GM12872 (cell line): ENCODE measurements around the gene PIP5K1C.

Experiments
- TF ChIP-seq, protein P1 (sequence below): IDR thresholded peaks from 3 replicates; pipeline ENCODE4 v1.5.1; 2011; ENCODE audit warnings: low read depth, mild to moderate bottlenecking, low read length, moderate library complexity; ENCODE audit not compliant: insufficient read depth

PIP5K1C gene

DNA sequence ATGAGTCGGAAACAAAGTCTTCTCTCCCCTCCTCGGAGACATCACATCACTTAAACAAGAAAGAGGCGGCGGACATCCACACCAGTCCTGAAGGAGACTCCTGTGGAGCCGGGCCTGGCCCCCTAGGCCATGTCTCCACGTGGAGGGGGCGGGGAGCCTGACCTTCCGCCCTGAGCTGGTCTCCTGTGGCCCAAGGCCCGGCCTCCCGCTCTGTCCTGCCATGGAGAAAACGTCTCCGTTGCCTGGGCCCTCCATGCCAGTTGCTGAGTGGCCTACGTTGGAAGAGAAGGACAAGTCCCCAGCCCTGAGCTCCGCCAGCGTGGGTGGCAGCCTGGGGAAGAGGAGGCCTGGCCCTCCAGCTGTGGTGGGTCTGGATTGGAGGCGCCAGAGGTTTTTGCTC is 68.2 kb downstream of the PIP5K1C start:
- TF ChIP-seq, protein P1, sequence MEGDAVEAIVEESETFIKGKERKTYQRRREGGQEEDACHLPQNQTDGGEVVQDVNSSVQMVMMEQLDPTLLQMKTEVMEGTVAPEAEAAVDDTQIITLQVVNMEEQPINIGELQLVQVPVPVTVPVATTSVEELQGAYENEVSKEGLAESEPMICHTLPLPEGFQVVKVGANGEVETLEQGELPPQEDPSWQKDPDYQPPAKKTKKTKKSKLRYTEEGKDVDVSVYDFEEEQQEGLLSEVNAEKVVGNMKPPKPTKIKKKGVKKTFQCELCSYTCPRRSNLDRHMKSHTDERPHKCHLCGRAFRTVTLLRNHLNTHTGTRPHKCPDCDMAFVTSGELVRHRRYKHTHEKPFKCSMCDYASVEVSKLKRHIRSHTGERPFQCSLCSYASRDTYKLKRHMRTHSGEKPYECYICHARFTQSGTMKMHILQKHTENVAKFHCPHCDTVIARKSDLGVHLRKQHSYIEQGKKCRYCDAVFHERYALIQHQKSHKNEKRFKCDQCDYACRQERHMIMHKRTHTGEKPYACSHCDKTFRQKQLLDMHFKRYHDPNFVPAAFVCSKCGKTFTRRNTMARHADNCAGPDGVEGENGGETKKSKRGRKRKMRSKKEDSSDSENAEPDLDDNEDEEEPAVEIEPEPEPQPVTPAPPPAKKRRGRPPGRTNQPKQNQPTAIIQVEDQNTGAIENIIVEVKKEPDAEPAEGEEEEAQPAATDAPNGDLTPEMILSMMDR, result no peak

DNA sequence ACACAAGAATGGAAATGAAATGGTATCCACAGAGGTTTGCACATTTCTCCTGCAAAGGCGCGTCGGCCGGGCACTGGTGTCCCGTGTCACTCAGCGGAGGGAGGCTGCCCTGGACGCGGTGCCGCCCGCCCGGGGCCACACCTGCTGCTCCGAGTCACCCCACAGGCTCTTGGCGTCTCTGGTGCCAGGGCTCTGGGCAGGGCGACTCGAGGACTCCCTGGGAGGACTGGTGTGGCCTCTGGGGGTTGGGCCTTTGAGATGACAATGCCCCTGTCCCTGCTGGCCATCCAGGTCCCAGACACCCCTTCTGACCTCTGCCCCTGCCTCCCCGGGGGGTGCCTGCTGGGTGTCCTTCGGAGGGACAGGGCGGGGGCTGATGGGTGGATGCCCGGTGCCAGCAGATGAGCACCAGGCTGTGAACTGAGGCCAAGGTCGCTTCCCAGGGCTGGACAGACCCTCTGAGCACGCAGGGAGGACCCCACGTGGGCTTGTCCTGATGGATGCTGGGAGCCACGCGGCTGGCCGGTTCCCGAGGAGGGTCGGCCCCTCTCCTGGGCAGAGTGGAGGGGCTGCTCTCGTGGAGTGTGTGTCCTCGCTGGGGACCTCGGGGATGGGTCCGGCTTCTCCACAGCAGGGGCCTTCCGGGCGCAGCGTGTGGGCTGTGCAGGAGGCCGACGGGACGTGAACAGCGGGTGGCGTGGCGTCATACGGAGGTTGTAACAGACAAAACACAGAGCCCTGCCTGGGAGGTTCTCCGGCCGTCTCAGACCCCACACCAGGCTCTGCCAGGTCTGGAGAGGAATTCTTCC is 69.0 kb downstream of the PIP5K1C start:
- TF ChIP-seq, protein P1, result no peak

DNA sequence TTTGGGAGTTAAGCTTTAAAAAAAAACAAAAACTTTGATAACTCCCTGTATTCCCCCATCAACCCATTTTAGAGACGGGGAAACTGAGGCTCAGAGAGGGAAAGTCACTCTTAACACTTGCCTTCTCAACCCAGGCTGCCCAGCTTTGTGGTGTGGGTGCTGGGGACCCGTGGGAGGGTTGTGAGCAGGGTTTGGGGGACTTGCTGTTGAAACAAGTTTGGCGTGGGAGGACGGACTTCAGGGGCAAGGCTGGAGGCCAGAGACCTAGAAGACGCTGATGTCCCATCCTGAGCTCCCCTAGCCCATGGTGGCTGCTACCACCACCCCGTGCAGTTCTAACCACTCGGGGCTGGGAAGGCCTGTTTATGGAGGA is 72.9 kb downstream of the PIP5K1C start:
- TF ChIP-seq, protein P1, result no peak

DNA sequence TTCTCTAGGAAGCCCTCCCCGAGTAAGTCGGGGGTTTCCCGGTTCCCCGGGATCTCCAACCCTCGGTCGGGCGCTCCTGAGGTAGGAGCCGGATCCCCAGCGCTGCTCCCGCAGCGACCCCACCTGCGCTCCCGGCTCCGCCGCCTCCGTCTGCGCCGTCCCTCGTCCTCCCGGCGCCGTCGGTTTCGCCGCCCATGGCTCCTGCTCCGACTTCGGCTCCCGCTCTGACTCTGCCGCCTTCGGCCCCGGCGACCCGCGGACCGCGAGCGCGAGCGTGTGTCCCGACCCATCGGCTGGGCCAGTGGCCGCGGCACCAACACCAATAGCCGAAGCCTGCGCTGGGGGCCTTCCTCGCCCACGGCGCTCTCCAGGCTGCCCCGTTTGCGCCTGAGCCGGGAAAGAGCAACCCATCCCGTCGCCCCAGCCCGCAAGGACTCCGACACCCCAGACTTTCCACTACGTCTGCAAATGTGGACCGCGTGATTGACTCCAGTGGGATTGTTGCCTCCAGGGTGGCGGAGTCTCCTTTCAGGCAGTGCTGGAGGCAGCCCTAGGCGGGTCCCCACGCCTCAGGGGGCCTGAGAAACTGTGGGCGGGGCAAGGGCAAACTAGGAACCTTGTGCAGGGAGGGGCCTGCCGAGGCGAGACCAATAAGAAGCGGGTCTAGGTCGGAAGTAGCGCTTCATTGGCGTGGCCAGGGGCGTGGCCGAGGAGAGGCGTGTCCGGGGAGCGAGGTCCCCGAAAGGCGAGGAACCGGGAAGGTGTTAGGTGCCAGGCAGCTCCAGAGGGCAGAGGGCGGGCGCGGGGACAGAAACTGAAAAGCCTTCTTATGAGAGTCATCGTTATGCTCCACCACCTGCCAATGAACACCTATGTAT is 73.6 kb downstream of the PIP5K1C start, which contains the start of gene CACTIN:
Gene CACTIN (minus strand): TSS at position 318 of the 878 bp plus-strand sequence. CDS start 28 bp downstream, at position 290.
- TF ChIP-seq, protein P1, result no peak

DNA sequence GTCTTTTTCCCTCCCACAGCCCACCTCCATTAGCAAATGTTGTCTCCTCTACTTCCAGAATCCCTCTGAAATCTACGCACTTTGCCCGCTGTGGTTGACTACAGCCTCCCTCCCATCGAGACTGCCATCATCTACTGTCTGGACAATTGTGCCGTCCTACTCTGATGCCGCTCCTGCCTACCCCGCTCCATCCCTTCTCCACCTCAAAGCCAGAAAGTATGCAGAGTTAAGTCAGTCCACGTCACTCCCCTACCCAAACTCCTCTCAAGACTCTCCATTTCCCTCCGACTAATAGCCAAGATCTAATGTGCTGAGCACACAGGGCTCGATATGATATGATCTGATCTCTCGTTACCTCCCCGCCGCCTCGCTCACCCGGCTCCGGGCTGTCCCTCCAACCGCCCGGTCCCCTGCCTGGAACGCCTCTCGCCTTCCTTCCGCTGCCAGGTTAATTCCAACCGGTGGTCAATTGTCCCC is 74.2 kb downstream of the PIP5K1C start:
- TF ChIP-seq, protein P1, result no peak

DNA sequence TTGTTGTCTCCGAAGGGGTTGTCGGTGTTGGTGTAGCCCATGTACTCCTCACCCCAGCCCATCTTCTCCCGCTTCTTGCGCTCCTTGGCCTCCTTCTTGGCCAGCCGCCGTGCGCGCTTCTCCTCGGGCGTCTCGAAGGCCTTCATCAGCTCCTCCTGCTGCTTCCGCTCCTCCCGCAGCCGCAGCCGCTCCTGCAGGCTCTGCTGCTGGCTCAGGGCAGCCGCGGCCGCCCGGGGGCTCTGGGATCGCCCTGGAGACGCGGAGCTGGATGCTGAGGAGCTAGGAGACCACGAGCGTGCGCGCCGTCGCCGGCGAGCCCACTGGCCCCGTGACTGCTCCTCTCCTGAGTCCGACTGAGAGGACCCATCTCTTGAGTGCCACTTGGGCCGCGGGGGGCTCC is 76.6 kb downstream of the PIP5K1C start:
- TF ChIP-seq, protein P1, result no peak

DNA sequence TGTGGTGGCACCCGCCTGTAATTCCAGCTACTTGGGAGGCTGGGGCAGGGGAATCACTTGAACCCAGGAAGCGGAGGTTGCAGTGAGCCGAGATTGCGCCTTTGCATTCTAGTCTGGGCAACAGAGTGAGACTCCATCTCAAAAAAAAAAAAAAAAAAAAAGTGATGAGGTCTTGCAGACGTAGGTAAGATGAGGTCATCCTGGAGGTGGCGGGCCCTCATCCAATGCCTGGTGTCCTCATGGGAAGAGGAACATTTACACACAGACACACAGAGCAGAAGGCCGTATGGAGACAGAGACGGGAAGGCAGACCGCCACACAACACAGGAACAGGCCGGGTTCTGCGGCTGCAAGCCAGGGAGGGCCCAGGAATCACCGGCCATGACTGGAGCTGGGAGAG is 78.0 kb downstream of the PIP5K1C start:
- TF ChIP-seq, protein P1, result no peak
